GM12873 (cell line): ENCODE results near the gene TMEM44.
A peak's percentile ranks its signal among the peaks of the same experiment; 100 is the strongest.

Source experiments
- CTCF ChIP-seq: IDR thresholded peaks from 2 replicates; pipeline ENCODE4 v1.5.1; 2012; ENCODE audit warnings: low read depth, mild to moderate bottlenecking, moderate library complexity, low read length, control low read depth; ENCODE audit not compliant: insufficient read depth; ENCODE audit errors: missing control alignments

TMEM44 gene

GRCh38 chr3:194642769-194643168 lies 9.6 kb upstream of the TMEM44 start:
- no peak for TF ChIP-seq CTCF

DNA sequence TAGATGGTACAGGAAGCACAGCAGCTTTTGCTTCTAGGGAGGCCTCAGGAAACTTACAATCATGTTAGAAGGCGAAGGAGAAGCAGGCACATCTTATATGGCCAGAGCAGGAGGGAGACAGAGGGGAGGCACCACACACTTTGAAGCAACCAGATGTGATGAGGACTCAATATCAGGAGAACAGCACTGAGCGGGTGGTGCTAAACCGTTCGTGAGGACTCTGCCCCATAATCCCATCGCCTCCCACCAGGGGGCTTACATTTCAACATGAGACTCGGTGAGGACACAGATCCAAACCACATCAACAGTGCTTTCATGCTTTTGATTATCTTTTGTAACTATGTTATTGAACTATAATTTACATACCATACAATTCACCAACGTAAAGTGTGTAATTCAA lies 7.6 kb upstream of the TMEM44 start:
- peak; percentile 46 for TF ChIP-seq CTCF

DNA sequence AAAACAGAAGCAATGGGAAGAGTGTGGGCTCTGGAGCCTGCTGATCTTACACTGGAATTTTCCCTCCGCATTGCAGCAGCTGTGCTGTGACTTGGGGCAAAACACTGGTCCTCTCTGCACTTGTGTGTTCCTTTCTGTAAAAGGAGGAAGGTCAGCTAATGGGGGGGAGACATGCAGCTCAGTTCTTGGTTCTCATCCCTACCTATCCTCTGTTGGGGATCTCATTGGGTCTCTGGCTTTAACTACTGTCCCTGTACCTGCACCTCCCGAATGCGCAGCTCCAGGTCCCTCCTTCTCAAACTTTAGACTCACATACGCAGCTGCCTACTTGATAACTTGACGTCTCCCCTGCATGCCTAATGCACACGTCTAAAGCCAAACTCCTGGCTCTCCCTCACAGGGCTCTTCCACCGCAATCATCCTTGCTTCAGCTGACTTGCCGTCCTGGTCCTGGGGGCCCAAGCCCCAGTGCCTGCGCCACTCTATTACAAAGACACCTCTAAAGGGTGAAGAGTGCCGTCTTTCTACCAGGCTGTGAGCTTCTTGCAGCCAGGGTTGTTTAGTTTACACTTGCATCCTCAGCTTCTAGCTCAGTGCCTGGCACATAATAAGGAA lies 5.9 kb upstream of the TMEM44 start:
- no peak for TF ChIP-seq CTCF

- TF ChIP-seq CTCF = no peak
Measured at GRCh38 chr3:194637541-194638400, 4.6 kb upstream of the TMEM44 start.

GRCh38 chr3:194637066-194637465 lies 3.8 kb upstream of the TMEM44 start:
- TF ChIP-seq CTCF = no peak

DNA sequence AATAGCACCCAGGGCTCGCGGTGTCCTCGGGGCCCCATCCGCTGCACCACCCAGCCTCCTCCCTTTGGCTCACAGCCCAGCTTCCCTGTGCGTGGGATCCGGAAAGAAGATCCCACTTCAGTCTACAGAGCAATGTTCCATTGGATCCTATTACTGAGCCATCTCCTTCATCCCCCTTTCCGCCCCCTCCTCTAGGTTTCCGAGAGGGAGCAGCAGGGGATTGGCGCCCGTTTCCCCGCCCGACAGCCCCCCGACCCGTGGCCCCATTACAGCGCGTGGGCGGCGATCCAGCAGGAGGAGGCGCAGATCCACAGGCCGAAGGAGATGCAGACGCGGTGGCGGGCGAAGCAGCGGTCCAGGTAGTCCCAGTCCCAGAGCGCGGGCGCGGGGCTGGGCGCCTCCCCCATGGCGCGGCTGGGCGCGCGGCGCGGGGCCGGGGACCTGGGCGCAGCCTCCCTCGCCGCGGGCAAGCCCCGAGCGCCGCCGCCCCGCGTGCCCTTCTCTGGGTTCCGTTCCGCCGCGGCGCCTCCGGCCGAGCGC lies 340 bp downstream of the TMEM44 start:
- no peak for TF ChIP-seq CTCF

- no peak for TF ChIP-seq CTCF
Measured at GRCh38 chr3:194632226-194632808, 902 bp downstream of the TMEM44 start.
